Loucy (cell line): Measurements from ENCODE around the gene AGO3.

Source experiments
- EZH2phosphoT487 ChIP-seq: fragments of 200-600 bp; IDR thresholded peaks from 2 replicates; pipeline ENCODE4 v1.6.1; 2018; ENCODE audit warnings: antibody characterized with exemption, mild to moderate bottlenecking, moderate library complexity, borderline replicate concordance
- TF ChIP-seq, protein P1 (sequence below): fragments of 200-600 bp; sonication (generic); conservative IDR thresholded peaks from 2 replicates; pipeline ENCODE4 v1.5.1; 2014; ENCODE audit warnings: mild to moderate bottlenecking, antibody characterized with exemption, low read length

GRCh38 chr1:35894656-35895055 is 36.2 kb upstream of the AGO3 start:
- TF ChIP-seq, protein P1, sequence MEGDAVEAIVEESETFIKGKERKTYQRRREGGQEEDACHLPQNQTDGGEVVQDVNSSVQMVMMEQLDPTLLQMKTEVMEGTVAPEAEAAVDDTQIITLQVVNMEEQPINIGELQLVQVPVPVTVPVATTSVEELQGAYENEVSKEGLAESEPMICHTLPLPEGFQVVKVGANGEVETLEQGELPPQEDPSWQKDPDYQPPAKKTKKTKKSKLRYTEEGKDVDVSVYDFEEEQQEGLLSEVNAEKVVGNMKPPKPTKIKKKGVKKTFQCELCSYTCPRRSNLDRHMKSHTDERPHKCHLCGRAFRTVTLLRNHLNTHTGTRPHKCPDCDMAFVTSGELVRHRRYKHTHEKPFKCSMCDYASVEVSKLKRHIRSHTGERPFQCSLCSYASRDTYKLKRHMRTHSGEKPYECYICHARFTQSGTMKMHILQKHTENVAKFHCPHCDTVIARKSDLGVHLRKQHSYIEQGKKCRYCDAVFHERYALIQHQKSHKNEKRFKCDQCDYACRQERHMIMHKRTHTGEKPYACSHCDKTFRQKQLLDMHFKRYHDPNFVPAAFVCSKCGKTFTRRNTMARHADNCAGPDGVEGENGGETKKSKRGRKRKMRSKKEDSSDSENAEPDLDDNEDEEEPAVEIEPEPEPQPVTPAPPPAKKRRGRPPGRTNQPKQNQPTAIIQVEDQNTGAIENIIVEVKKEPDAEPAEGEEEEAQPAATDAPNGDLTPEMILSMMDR = no peak
- no peak for TF ChIP-seq EZH2phosphoT487
